Activated CD8-positive, alpha-beta memory T cell treated with anti-CD3 and anti-CD28 coated beads for 36 hours (primary cell): ENCODE measurements around the gene ZC3H10. TPM values are rescaled to one million over a fixed set of nuclear protein-coding genes. Genes with fewer than 3 reads are reported as not detected.
"Not testable (repeated sequence)": the region's sequence is repeated elsewhere in the genome, so short reads cannot be mapped to it uniquely, and the experiment has no call there.

ENCODE experiments used
- CTCF ChIA-PET: fragments of 350-600 bp; sonication (Branson Sonifier 250); formaldehyde crosslinking; loops from one replicate; lab custom pipeline; 2021; ENCODE audit warnings: antibody characterized with exemption; lab: Charles Lee
- POLR2A ChIA-PET: fragments of 350-600 bp; sonication (Branson Sonifier 250); formaldehyde crosslinking; loops from one replicate; lab custom pipeline; 2021; ENCODE audit warnings: antibody characterized with exemption; lab: Charles Lee
- total RNA-seq, 2 experiments: library from RNA; stranded (reverse); gene quantifications; one replicate each; pipeline ENCODE4 v1.2.3, GENCODE V29; 2021

ZC3H10 gene
- total RNA-seq = 1 to 10 TPM; 9.8 TPM

GRCh38 chr12:56117778-56118687 lies at the start of gene ZC3H10:
ZC3H10 (plus strand) TSS chr12:56118266; CDS start chr12:56120563, 2,297 bp downstream.
- ChIA-PET POLR2A (interaction anchor here (0.5 to 4.2 kb wide), 15 partner anchors 10 to 1837 kb away, joined by 3 to 56 read pairs (median 6); partner anchors contain the start of genes ESYT1, MYL6, PA2G4 and RNF41), CTCF (interaction anchor here (0.6 to 6.2 kb wide), 15 partner anchors 9 to 379 kb away, joined by 3 to 73 read pairs (median 5); partner anchors contain the start of genes ANKRD52, ESYT1, IL23A and PA2G4)

GRCh38 chr12:56071648-56072047 lies 46.4 kb upstream of the ZC3H10 start:
- CTCF ChIA-PET = no interaction called here
- POLR2A ChIA-PET = interaction anchor here (0.5 kb wide), 1 partner anchor 28 kb away, joined by 4 read pairs; no protein-coding TSS in a partner anchor

- ChIA-PET CTCF (no interaction called here), POLR2A (no interaction called here)
These were observed 43.7 kb upstream of the ZC3H10 start for GRCh38 chr12:56074396-56074795.

- POLR2A ChIA-PET = not testable (repeated sequence)
- CTCF ChIA-PET = interaction anchor here (0.6 to 1.1 kb wide), 3 partner anchors 34 to 334 kb away, joined by 3 read pairs; no protein-coding TSS in a partner anchor
These were observed 40.1 kb upstream of the ZC3H10 start for GRCh38 chr12:56077966-56078365.

- POLR2A ChIA-PET = no interaction called here
- CTCF ChIA-PET = interaction anchor here (0.6 to 1.5 kb wide), 3 partner anchors 23 to 334 kb away, joined by 3 to 5 read pairs (median 3); no protein-coding TSS in a partner anchor
These were observed 39.6 kb upstream of the ZC3H10 start for GRCh38 chr12:56078427-56078826.

- CTCF ChIA-PET = interaction anchor here (0.8 to 3.0 kb wide), 5 partner anchors 23 to 110 kb away, joined by 3 to 20 read pairs (median 5); partner anchors contain the start of genes PA2G4, RAB5B and SMARCC2
- POLR2A ChIA-PET = interaction anchor here (0.6 to 1.0 kb wide), 2 partner anchors 25 to 59 kb away, joined by 3 read pairs; partner anchors contain the start of gene PA2G4
These were observed 38.9 kb upstream of the ZC3H10 start for GRCh38 chr12:56078931-56079722.

- ChIA-PET CTCF (interaction anchor here (0.6 to 3.0 kb wide), 5 partner anchors 22 to 133 kb away, joined by 4 to 20 read pairs (median 5); partner anchors contain the start of genes PA2G4 and SMARCC2), POLR2A (interaction anchor here (0.6 to 1.0 kb wide), 3 partner anchors 24 to 60 kb away, joined by 3 read pairs; partner anchors contain the start of gene PA2G4)
These were observed 38.1 kb upstream of the ZC3H10 start, which contains the start of gene ERBB3 for GRCh38 chr12:56079723-56080555. ERBB3 (plus strand) TSS chr12:56080165; CDS start chr12:56080301, 136 bp downstream.

- ChIA-PET CTCF (interaction anchor here (0.6 to 3.0 kb wide), 3 partner anchors 24 to 132 kb away, joined by 3 to 20 read pairs (median 4); partner anchors contain the start of gene PA2G4), POLR2A (no interaction called here)
These were observed 37.4 kb upstream of the ZC3H10 start for GRCh38 chr12:56080556-56081138.

- ChIA-PET POLR2A (no interaction called here), CTCF (interaction anchor here (0.6 to 3.0 kb wide), 4 partner anchors 23 to 1585 kb away, joined by 3 to 20 read pairs (median 3); partner anchors contain the start of gene PA2G4)
These were observed 36.4 kb upstream of the ZC3H10 start for GRCh38 chr12:56081393-56082347.

GRCh38 chr12:56082382-56082781 lies 35.7 kb upstream of the ZC3H10 start:
- POLR2A ChIA-PET = no interaction called here
- CTCF ChIA-PET = no interaction called here

- CTCF ChIA-PET = no interaction called here
- POLR2A ChIA-PET = no interaction called here
These were observed 35.1 kb upstream of the ZC3H10 start for GRCh38 chr12:56082967-56083366.

GRCh38 chr12:56084958-56085543 lies 33.0 kb upstream of the ZC3H10 start:
- ChIA-PET CTCF (interaction anchor here (0.8 to 1.4 kb wide), 7 partner anchors 11 to 75 kb away, joined by 3 to 7 read pairs (median 3); partner anchors contain the start of gene PA2G4), POLR2A (interaction anchor here (1.6 kb wide), 1 partner anchor 19 kb away, joined by 4 read pairs; the partner anchor contains the start of gene PA2G4)

GRCh38 chr12:56086096-56086495 lies 32.0 kb upstream of the ZC3H10 start:
- ChIA-PET POLR2A (interaction anchor here (0.6 kb wide), 1 partner anchor 66 kb away, joined by 4 read pairs; the partner anchor contains the start of gene MYL6B), CTCF (interaction anchor here (0.5 to 1.4 kb wide), 4 partner anchors 19 to 348 kb away, joined by 3 to 4 read pairs (median 4); no protein-coding TSS in a partner anchor)

GRCh38 chr12:56086608-56087007 lies 31.5 kb upstream of the ZC3H10 start:
- CTCF ChIA-PET = interaction anchor here (0.5 to 1.4 kb wide), 5 partner anchors 20 to 348 kb away, joined by 3 to 4 read pairs (median 3); no protein-coding TSS in a partner anchor
- POLR2A ChIA-PET = interaction anchor here (0.6 kb wide), 1 partner anchor 65 kb away, joined by 4 read pairs; the partner anchor contains the start of gene MYL6B

- CTCF ChIA-PET = interaction anchor here (0.6 to 0.7 kb wide), 2 partner anchors 23 to 166 kb away, joined by 3 read pairs; no protein-coding TSS in a partner anchor
- POLR2A ChIA-PET = no interaction called here
These were observed 30.8 kb upstream of the ZC3H10 start for GRCh38 chr12:56087220-56087619.
